HPDE6-E6E7 (cell line): Measurements from ENCODE around the gene ZNF597.
"Not testable (repeated sequence)": the region's sequence is repeated elsewhere in the genome, so short reads cannot be mapped to it uniquely, and the experiment has no call there.

Experiments used
- DNase-seq: peaks from one replicate; pipeline ENCODE4 v3.0.0; 2011; ENCODE audit warnings: missing footprints; ENCODE audit errors: extremely low spot score

The ZNF597 gene

DNA sequence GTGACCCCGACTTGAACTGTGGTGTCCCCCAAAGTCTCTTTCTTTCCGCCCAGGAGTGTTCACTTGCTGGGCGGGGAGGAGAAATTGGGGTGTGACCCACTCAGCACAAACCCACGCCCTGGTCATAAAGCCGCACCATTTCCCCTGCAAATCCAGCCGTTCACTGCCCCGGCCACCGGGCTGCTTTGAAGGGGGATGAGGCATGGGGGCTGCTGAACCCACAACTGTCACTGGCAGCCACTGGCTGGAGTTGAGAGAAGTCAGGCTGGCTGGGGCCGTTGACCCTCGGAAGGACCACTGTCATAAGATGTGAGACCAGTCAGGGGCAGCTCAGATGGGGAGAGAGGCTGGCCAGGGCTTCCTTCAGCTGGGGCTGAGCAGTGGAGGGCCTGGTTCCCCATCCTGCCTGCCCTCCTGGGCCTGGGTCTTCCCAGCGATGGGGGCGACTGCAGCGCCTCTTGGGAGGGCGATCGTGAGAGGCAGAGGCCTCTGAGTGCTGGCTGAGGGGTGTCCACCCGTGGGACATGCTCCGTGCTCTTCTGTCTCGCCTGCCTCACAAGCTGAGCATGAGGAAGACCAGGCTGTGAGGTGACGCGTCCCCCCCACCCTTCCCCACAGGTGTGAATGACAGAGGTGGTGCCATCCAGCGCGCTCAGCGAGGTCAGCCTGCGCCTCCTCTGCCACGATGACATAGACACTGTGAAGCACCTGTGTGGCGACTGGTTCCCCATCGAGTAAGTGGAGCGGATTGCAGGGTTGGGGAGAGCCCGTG, 32.5 kb upstream of the ZNF597 start:
- no peak for DNase-seq

DNA sequence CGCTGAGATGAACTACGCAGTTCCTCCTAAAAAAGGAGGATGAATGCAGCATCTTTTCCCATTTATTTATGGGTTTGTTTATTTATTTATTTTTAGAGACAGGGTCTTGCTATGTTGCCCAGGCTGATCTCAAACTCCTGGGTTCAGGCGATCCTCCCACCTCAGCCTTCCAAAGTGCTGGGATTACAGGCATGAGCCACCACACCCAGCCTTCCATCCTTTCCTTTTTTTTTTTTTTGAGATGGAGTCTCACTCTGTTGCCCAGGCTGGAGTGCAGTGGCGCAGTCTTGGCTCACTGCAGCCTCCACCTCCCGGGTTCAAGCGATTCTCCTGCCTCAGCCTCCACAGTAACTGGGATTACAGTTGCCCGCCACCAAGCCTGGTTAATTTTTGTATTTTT, 31.6 kb upstream of the ZNF597 start:
- not testable (repeated sequence) for DNase-seq

DNA sequence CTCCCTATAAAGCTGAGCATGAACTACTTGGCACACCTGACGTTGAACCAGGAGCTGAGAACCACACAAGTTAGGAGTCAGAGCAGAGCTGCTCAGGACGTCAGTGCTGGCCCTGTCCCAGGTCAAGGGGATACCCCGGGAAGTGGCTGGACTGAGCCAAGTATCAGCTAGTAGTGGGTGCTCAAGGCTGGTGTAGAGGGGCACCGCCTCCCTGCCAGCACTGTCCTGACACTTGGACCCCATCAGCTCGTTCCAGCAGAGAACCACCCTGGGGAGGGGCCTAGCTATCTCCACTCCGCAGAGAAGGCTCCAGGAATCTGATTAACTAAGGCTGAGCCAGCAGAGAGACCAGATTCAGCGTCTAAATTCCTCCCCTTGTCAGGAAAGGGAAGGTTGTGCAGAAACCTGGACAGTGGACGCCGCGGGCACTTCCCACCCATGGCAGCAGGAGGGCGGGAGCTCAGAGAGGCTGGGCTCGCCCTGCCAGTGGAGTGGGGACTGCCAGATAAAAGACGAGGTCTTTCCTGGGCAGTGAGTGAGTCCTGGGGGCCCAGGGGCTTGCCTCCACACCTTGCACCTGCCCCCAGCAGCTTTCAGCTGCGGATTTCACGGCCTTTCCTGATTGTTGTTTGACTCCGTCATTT, 31.0 kb upstream of the ZNF597 start:
- no peak for DNase-seq

DNA sequence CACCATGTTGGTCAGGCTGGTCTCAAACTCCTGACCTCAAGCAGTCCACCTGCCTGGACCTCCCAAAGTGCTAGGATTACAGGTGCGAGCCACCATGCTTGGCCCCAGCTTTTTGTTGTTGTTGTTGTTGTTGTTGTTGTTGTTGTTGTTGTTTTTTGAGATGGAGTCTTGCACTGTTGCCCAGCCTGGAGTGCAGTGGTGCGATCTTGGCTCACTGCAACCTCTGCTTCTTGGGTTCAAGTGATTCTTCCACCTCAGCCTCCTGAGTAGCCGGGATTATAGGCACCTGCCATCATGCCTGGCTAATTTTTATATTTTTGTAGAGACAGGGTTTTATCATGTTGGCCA, 30.3 kb upstream of the ZNF597 start:
- not testable (repeated sequence) for DNase-seq

DNA sequence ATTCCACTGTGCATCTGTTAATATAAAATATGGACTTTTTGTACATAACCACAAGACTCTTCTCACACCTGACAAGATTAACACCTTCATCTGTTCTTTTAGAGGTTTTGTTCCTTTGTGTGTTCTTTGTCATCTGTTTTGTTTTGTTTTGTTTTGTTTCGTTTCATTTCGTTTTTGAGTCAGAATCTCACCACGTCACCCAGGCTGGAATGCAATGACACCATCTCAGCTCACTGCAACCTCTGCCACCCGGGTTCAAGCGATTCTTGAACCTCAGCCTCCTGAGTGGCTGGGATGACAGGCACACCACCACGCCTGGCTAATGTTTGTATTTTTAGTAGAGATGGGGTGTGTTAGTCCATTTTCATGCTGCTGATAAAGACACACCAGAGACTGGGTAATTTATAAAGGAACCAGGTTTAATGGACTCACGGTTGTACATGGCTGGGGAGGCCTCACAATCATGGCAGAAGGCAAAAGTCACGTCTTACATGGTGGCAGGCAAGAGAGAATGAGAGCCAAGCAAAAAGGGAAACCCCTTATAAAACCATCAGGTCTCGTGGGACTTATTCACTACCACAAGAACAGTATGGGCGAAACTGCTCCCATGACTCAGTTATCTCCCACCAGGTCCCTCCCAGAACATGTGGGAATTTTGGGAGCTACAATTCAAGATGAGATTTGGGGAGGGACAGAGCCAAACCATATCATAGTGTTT, 29.7 kb upstream of the ZNF597 start:
- DNase-seq = no peak

DNA sequence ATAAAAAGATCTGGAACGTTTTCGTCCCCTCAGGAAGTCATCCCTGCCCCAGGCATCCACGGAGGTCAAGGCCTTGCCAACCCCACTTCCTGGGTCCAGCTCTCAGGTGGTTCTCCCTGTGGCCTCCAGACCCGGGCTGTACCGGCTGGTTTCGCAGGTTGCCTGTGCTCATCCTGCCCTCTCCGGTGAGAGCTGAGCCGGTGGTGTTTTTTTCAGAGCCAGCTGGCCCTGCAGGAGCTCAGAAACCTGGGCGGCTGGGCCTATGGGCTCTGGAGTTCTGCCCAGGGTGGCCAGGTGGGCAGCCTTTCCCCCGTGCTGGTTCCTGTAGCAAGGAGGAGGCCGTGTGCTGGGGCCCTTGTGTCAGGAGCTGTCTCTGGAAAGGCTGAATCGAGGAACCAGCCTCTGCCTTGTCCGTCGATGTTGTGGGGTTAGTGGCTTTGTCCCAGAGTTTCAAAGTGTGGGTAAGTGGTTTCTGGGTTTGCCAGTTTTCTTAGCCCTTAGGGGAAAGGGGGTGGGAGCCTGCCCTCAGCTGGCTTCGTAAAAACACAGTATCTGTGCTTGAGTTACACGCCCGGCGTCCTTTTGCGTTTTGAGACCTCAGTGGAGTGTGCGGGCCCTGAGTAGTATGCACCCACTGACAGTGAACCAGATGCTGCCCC, 28.3 kb upstream of the ZNF597 start:
- no peak for DNase-seq

DNA sequence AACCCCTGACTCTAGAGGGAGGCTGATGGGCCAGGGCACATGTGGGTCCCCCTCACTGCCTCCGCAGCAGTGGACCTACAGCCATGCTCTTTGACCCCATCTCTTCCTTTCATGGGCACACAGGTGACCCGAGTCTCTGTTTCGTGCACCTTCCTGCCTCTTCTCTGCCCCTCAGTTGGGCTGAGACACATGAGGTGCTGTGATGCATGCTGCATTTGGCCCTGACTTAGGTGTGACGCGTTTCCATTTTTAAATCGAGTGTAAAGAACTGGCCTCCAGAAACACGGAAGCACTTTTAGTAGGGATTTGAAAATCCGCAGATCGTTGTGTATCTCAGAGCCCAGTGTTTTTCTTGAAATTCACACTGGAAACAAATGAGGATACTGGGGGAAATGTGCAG, 27.4 kb upstream of the ZNF597 start:
- DNase-seq = no peak

DNA sequence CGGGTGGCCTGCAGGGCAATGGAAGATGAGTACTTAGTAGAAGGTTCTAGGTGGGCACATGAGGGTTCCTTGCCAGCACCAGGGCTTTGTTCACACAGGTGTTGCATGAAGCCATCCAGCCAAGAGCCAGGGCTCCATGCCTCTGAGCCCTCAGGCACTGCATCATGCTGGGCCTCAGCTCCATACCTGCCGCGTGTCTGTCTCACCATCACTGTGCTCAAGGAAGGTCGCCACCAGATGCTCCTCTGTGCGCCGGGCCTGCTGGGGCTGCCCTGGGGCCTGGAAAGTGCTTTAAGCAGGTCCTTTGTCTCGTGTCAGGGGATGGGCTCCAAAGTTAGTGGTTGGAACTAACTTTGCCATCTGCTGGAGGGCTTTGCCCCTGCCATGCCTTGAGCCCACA, 26.4 kb upstream of the ZNF597 start:
- DNase-seq = no peak

DNA sequence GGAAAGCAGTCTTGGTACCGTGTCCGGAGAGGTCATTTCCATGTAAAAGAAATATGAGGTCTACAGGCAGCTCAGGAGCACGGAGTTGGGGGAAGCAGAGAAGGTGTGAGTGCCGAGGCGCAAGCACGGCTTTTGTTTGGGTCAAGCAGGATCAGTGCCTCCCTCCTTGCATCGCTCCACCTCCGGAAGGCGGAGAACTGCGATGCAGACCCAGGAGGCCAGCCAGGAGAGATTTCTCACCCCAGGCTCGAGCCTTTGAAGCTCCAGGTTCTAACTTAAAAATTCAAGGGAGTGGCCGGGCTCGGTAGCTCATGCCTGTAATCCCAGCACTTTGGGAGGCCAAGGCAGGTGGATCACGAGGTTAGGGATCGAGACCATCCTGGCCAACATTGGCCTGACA, 25.2 kb upstream of the ZNF597 start:
- no peak for DNase-seq

DNA sequence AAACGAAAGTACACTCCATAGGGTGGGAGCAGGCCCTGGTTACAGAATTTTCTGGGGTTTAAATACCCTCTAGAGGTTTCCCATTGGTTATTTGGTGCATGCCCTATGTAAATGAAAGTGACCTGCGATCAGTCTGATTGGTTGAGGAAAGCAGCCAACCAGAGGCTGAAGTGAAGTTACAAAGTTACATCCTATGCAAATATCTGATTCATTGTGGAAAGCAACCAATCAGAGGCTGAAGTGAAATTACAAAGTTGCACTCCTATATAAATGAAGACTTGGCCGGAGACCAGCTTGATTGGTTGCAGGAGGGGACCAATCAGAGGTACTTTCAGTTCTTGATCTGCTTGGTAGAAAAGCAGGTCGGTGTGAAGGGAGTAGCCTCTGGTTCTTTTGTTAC, 24.6 kb upstream of the ZNF597 start:
- no peak for DNase-seq

DNA sequence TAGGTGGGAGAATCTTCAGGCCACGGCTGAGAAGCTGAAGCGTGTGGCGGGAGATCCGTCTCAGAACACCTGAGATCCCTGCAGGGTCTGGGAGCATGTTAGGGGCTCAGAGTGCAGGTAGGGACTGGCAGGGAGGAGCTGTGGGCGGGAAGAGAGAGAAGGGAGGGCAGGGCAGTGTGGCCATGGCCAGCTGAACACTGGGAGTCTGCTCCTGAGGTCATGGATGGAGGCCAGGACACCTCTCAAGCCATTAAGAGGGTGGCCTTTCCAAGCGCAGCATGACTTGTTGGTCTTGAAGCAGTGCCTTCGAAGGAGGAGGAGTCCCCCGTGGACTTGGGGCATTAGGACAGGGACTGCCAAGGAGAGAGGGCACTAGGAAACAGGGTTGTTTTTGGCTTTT, 23.9 kb upstream of the ZNF597 start:
- no peak for DNase-seq

DNA sequence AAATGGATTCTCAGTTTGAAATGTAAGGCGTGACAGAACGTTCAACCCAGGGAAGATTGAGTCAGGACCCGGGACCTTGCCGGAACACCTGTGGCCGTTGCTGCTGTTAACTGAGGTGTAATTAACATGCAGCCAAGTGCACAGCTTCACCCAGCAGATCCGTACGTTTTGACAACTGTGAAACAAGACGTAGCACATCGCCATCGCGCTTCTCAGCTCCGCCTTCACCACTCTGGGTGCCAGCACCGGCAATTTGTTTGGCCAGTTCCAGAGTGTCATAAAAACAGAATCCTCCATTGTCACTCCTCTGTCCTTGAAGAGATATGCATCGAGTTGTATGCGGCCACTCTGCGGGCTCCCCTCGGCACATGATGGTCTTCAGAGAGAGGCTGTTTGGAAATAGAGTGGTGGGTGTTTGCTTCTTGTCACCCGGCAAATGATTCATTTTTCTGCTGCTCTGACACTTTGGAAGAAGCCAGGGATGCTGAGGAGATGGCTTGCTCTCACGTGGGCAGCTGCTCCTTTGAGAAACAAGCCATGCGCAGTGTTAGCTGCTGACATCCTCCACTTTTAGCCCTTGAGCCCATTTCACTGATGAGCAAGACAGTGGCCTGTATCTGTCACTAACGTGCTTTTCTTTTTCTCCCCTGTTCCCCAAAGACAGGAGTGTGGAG, 22.7 kb upstream of the ZNF597 start:
- DNase-seq = no peak

DNA sequence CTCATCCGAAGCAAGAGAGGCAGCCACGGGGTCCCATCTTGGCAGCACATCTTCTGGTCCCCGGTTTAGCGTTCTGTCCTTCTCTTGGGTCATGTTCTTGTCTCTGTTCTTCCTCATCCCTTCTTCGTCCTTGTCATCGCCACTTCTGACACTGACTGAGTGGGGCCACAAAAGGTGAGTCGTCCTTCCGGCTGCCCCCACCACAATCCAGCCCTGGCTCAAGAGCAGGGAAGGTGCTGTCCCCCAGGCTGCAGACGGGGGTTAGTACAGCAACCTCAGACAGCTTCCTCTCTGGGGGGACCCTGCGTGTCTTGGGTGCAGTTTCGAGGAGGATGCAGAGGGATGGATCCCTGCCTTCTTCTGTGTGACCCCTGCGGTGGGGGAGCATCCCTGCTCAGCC, 22.0 kb upstream of the ZNF597 start:
- no peak for DNase-seq

DNA sequence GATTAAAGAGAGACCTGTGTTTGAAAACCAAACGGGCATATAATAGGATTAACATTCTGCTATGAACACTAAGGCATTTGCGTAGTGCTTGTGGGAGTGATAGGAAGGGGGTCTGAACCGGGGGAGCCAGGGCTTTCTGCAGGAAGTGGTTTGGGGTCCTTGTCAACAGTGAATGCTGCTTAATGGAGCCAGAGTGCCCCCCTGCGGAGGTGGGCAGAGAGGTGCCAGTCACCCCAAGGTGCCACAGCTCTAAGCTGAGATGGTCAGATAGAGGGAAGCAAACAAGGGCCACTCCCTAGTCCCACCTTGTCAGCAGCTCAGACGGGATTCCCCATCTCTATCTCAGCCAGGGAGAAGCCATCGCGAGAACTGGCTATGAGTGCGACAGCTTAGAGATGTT, 17.8 kb upstream of the ZNF597 start:
- no peak for DNase-seq

DNA sequence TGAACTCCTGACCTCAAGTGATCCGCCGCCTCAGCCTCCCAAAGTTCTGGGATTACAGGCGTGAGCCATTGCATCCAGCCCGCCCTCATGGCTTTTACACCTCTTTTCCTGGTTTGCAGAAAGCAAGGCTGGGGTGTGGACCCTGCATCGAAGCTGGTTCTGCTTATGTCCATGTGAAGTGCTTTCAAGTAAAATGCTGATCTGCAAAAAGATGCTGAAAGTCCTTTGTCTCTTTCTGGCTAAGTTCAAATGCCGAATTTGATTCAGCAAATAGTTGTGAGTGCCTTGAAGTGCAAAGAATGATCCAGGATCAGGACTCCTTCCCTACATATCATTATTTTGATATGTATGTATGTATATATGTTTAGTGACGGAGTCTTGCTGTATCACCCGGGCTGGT, 17.3 kb upstream of the ZNF597 start:
- no peak for DNase-seq

DNA sequence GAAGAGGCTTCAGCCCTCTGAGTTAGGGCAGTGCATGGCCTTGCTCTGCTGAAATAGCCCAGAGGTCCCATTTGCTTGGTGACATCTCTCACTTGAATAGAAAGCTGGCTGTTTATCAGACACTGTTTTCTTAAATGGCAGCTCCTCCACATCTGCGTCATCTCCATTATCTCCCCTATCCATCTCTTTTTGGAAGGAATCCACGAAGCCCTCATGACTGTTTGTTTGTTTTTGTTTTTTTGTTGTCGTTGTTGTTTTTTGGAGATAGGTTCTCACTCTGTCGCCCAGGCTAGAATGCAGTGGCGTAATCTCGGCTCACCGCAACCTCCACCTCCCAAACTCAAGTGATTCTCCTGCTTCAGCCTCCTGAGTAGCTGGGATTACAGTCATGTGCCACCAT, 16.8 kb upstream of the ZNF597 start:
- no peak for DNase-seq

DNA sequence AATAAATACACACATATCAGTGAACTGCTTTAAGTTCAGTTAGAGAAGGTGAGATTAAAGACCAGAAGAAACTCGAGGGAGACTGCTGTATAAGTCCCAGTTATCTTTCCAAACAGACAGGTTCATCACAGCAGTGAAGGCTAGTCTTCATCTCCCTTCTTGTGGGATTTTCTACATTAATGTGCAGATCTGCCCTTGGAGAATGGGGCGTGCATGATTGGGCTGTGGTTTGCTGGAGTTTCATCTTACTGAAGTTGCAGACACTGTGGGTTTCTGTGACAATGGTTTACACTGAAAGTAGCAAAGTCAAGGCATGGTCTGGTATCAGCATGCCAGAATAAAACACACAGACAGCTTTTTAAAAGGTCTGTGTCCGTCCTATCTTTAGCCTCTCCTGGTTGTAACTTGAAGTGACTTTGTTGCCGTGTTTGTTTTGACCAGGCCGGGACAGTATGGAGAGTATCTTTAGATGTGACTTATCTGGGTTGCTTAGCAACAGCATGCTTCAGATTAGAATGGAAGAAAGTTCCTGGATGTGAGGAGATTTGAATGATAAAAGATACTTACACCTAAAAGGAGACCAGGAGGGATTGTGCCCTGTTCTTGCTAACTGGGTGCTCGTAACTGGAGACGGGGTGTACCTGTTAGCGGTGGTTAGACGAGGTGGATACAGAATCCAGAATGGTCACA, 16.2 kb upstream of the ZNF597 start:
- DNase-seq = no peak

DNA sequence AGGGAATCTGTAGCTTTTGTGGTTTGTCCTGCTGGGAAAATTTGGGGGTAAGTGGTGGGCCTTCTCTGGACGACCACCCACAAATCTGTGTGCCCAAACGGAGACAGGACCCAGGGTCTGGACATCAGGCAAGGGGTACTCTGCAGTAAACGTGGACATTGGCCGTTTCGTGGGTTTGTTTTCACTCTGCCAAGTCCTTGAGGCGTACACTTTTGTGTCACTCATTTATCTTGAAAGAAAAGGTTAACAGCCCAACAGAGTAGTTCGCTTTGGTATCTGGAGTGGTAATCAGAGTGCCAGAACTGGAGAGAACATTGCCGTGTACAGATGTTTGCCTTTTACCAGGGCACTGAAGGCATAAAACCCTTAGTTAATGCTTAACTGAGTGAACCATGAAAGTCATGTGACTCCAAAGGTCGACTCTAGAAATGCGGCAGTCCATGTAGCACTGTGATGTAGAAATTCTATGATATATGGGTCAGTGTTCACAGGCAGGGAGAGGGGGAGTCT, 15.6 kb upstream of the ZNF597 start:
- DNase-seq = peak; percentile 23

DNA sequence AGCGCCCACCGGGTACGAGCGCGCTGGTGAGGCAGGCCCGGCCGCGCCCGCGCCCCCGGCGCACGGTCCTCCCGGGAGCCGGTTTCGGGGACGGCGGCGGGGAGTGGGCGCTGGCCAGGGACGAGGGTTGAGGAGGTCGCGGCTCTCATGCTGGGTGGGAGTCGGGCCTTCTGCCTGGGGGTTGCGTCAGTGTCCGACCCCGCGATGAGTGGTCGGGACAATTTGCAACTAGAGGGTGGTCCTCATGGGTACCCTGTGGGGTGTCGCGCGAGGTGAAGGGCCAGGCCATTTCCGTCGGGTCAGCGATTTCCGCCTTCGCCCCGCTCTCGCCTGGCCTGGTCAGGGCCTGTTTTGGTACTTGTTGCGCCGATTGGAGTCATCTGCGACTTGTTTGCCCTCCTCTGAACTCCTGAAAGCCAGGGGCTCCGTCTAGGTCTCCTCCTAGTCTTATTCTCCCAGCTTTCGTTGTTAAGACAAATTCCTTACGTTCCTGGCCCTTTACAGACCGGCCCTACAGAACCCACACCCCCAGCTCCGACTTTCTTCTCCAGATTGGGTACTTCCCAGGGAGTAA, 15.1 kb upstream of the ZNF597 start:
- DNase-seq = peak; percentile 46

DNA sequence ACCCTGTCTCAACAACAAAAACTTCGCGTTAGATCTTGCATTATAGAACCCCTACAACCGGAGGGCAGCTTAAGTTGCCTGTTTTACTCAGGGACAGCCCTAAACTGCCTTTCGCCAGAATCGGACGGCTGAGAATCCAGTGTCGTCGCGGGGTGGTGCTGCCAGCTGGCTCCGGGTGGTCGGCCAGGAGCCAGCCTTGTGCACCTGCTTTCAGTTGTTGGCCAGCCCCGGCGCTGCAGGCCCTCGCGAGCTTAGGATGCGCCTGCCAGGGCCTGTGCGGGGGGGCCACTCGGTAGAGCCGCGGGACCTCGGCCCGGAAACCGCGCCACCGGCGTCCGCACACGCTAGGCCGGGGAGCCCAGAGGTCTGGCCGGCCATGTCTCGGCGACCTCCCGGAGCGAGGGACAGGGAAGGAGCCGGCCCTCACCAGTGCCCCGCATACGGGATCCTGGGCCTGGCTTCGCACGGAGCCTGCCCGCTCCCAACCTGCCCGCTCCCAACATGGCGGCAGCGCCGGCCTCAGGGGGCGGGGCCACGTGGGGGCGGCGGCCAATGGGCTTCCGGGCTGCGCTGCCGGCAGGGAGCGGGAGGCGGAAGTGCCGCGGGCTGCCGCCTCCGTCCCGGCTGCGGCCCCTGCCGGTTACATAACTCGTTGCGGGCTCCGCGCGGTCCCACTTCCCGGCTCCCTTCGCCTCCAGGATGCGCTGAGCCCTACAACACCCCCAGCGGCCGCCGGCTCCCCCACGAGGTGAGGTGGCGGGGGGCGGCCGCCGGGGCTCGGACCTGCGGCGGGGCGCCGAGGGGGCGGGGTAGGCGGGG, 14.3 kb upstream of the ZNF597 start:
- peak; percentile 99 for DNase-seq
